Liver (tissue), 9 donors: ENCODE results near the gene SMURF2. TPM values are rescaled to one million over a fixed set of nuclear protein-coding genes. Genes with fewer than 3 reads are reported as not detected.
A peak's percentile ranks its signal among the peaks of the same experiment; 100 is the strongest.

ENCODE experiments used
- DNase-seq: peaks from one replicate; pipeline ENCODE4 v3.0.0-alpha.2; 2017; ENCODE audit warnings: low spot score
- H3K27ac ChIP-seq, 2 donors: one replicate each; pipeline ENCODE4 v1.7.0; 2013; ENCODE audit warnings: inconsistent platforms in 2 of 2, low read length in 2 of 2, control low read depth in 1 of 2, low read depth in 1 of 2, mild to moderate bottlenecking in 1 of 2
- H3K27me3 ChIP-seq, 4 donors: one replicate each; pipeline versions ENCODE4 v1.6.1 to v1.7.0; 2013; ENCODE audit warnings: low read length in 3 of 4, inconsistent platforms in 1 of 4, mild to moderate bottlenecking in 1 of 4, moderate library complexity in 1 of 4; ENCODE audit not compliant: control insufficient read depth in 4 of 4, insufficient read depth in 4 of 4
- H3K36me3 ChIP-seq, 4 donors: one replicate each; pipeline versions ENCODE4 v1.6.1 to v1.7.0; 2013; ENCODE audit warnings: low read length in 3 of 4, mild to moderate bottlenecking in 3 of 4, low read depth in 1 of 4, moderate library complexity in 1 of 4; ENCODE audit not compliant: control insufficient read depth in 4 of 4, insufficient read depth in 3 of 4
- H3K4me1 ChIP-seq, 4 donors: one replicate each; pipeline versions ENCODE4 v1.6.1 to v1.7.0; 2013; ENCODE audit warnings: low read length in 3 of 4, mild to moderate bottlenecking in 3 of 4, moderate library complexity in 1 of 4; ENCODE audit not compliant: control insufficient read depth in 4 of 4, insufficient read depth in 4 of 4
- H3K4me3 ChIP-seq, 3 donors: one replicate each; pipeline versions ENCODE4 v1.6.1 to v1.7.0; 2013; ENCODE audit warnings: low read length in 3 of 3, control low read depth in 1 of 3, low read depth in 1 of 3, mild to moderate bottlenecking in 1 of 3
- H3K9ac ChIP-seq, 2 donors: one replicate each; pipeline ENCODE4 v1.7.0; 2013; ENCODE audit warnings: low read length in 2 of 2, mild to moderate bottlenecking in 2 of 2, moderate library complexity in 2 of 2, control low read depth in 1 of 2, low read depth in 1 of 2
- H3K9me3 ChIP-seq, 4 donors: one replicate each; pipeline versions ENCODE4 v1.6.1 to v1.7.0; 2013; ENCODE audit warnings: low read length in 3 of 4; ENCODE audit not compliant: control insufficient read depth in 4 of 4
- ATF3 ChIP-seq: IDR thresholded peaks from 2 replicates; pipeline ENCODE4 v1.6.1; 2016; ENCODE audit warnings: antibody characterized with exemption
- CTCF ChIP-seq: fragments of 150-350 bp; IDR thresholded peaks from 2 replicates; pipeline ENCODE4 v1.5.1; 2017; ENCODE audit warnings: improper control_type of control experiment, low read depth, low read length; ENCODE audit not compliant: missing input control
- EGR1 ChIP-seq, 2 donors: IDR thresholded peaks; 2 replicates each; pipeline ENCODE4 v1.6.1; 2016 to 2018; ENCODE audit warnings: antibody characterized with exemption in 2 of 2, low read depth in 2 of 2
- FOXA1 ChIP-seq: IDR thresholded peaks from 2 replicates; pipeline ENCODE4 v1.6.1; 2016; ENCODE audit warnings: antibody characterized with exemption
- FOXA2 ChIP-seq: IDR thresholded peaks from 2 replicates; pipeline ENCODE4 v1.6.1; 2016; ENCODE audit warnings: antibody characterized with exemption
- GABPA ChIP-seq, 2 donors: IDR thresholded peaks in 1 of 2; conservative IDR thresholded peaks in 1 of 2; 2 replicates each; pipeline ENCODE4 v1.6.1; 2016; ENCODE audit warnings: antibody characterized with exemption in 2 of 2, mild to moderate bottlenecking in 1 of 2, moderate library complexity in 1 of 2
- HNF4A ChIP-seq, 2 donors: conservative IDR thresholded peaks; 2 replicates each; pipeline ENCODE4 v1.6.1; 2016; ENCODE audit warnings: antibody characterized with exemption in 2 of 2, mild to moderate bottlenecking in 2 of 2
- HNF4G ChIP-seq: IDR thresholded peaks from 2 replicates; pipeline ENCODE4 v1.6.1; 2016; ENCODE audit warnings: antibody characterized with exemption
- JUND ChIP-seq, 2 donors: IDR thresholded peaks; 2 replicates each; pipeline ENCODE4 v1.6.1; 2016; ENCODE audit warnings: antibody characterized with exemption in 2 of 2
- MAX ChIP-seq: IDR thresholded peaks from 2 replicates; pipeline ENCODE4 v1.6.1; 2016; ENCODE audit warnings: antibody characterized with exemption
- NR2F2 ChIP-seq: IDR thresholded peaks from 2 replicates; pipeline ENCODE4 v1.6.1; 2016; ENCODE audit warnings: antibody characterized with exemption
- RAD21 ChIP-seq, 2 donors: IDR thresholded peaks; 2 replicates each; pipeline ENCODE4 v1.6.1; 2016; ENCODE audit warnings: antibody characterized with exemption in 2 of 2, mild to moderate bottlenecking in 2 of 2
- RXRA ChIP-seq, 2 donors: IDR thresholded peaks; 2 replicates each; pipeline ENCODE4 v1.6.1; 2017 to 2018; ENCODE audit warnings: antibody characterized with exemption in 2 of 2, mild to moderate bottlenecking in 1 of 2
- SP1 ChIP-seq: IDR thresholded peaks from 2 replicates; pipeline ENCODE4 v1.6.1; 2018; ENCODE audit warnings: antibody characterized with exemption, mild to moderate bottlenecking
- TAF1 ChIP-seq: conservative IDR thresholded peaks from 2 replicates; pipeline ENCODE4 v1.6.1; 2016; ENCODE audit warnings: antibody characterized with exemption, mild to moderate bottlenecking
- YY1 ChIP-seq: IDR thresholded peaks from 2 replicates; pipeline ENCODE4 v1.6.1; 2016; ENCODE audit warnings: antibody characterized with exemption, mild to moderate bottlenecking
- ZBTB33 ChIP-seq: IDR thresholded peaks from 2 replicates; pipeline ENCODE4 v1.6.1; 2016; ENCODE audit warnings: antibody characterized with exemption
- WGBS: extraction: QIAGEN DNeasy Blood & Tissue Kit; methylation state at CpG from one replicate; pipeline ENCODE4 v1.1.7; 2013; 5-methylcytosine and 5-hydroxymethylcytosine counted together
- polyA plus RNA-seq, 2 donors: library from polyadenylated mRNA; stranded (reverse) in 1 of 2; unstranded in 1 of 2; fragments of 200-250 nt in 1 of 2; fragments of >200 nt in 1 of 2; fragmentation: Nextera tagmentation in 1 of 2; extraction: Ambion mirVana in 1 of 2; gene quantifications; one replicate each; pipeline versions ENCODE4 v1.2.1 to v1.2.3, GENCODE V29; 2013 to 2015
- total RNA-seq, 2 donors: library from RNA; depleted of rRNA; stranded (reverse); fragments of >200 nt; gene quantifications; one replicate each; pipeline ENCODE4 v1.2.3, GENCODE V29; 2014
- donor health status: healthy.
- donor health status: healthy.
- donor health status: healthy.
- donor health status: healthy.
- donor health status: healthy.

Gene SMURF2
- total and polyA plus RNA-seq, 4 donors = 2.0 to 6.9 (median 3.5) TPM

- H3K4me1 ChIP-seq = peaks cover 2 to 9% (median 8%) of the 10 kb centered on the region in 4 donors
- H3K9me3 ChIP-seq = no peaks in the 10 kb centered on the region
Measured at GRCh38 chr17:64707050-64707591, 45.0 kb upstream of the SMURF2 start.

GRCh38 chr17:64706224-64707049 is 44.3 kb upstream of the SMURF2 start:
- peaks cover 2 to 9% (median 8%) of the 10 kb centered on the region in 4 donors for H3K4me1 ChIP-seq
- DNase-seq = no peak
- H3K9me3 ChIP-seq = no peaks in the 10 kb centered on the region
- peak overlapping the region in 1 of 2 donors; percentile 34 for H3K27ac ChIP-seq
- no peaks in the 10 kb centered on the region for H3K27me3 ChIP-seq
- WGBS = 51% methylated on average over 8 of the region's 8 CpGs
- H3K4me3 ChIP-seq = no peak overlapping the region
- no peaks in the 10 kb centered on the region for H3K36me3 ChIP-seq
- H3K9ac ChIP-seq = no peak overlapping the region
- TF ChIP-seq FOXA1 = no peak
- no peak for TF ChIP-seq RAD21 (IDR thresholded peaks at IDR 0.05)
- TF ChIP-seq ATF3 = no peak
- TF ChIP-seq HNF4G = no peak
- TF ChIP-seq EGR1 (IDR thresholded peaks at IDR 0.05; ENCODE audit: low read depth in 2 of 2) = no peak
- TF ChIP-seq ZBTB33 = no peak
- TF ChIP-seq YY1 = no peak
- TF ChIP-seq SP1 = no peak
- no peak for TF ChIP-seq RXRA (IDR thresholded peaks at IDR 0.05)
- no peak for TF ChIP-seq GABPA (IDR thresholded peaks at IDR 0.05 in 1 of 2, conservative IDR thresholded peaks at IDR 0.05 in 1 of 2)
- TF ChIP-seq TAF1 = no peak
- TF ChIP-seq CTCF = no peak

More at GRCh38 chr17:64707050-64707591, 45.0 kb upstream of the SMURF2 start:
- WGBS = 43% methylated on average over 10 of the region's 10 CpGs
- no peak overlapping the region for H3K4me3 ChIP-seq
- TF ChIP-seq RXRA (IDR thresholded peaks at IDR 0.05) (no peak), HNF4A (conservative IDR thresholded peaks at IDR 0.05) (no peak), ATF3 (no peak), SP1 (peak; percentile 18), FOXA2 (no peak), NR2F2 (peak; percentile 50), HNF4G (no peak), CTCF (no peak), FOXA1 (no peak), MAX (peak; percentile 64), JUND (IDR thresholded peaks at IDR 0.05) (peak; percentile 39 to 65), GABPA (IDR thresholded peaks at IDR 0.05 in 1 of 2, conservative IDR thresholded peaks at IDR 0.05 in 1 of 2) (peak; percentile 16 to 26)
- no peaks in the 10 kb centered on the region for H3K36me3 ChIP-seq
- no peak for DNase-seq
- H3K9ac ChIP-seq = no peak overlapping the region
- H3K27me3 ChIP-seq = no peaks in the 10 kb centered on the region
- peak overlapping the region in 1 of 2 donors; percentile 34 for H3K27ac ChIP-seq
